Esophagus muscularis mucosa (tissue), 4 donors: ENCODE measurements around the gene ALPK3.

Source experiments
- EP300 ChIP-seq: sonication (generic); formaldehyde crosslinking; IDR thresholded peaks from one replicate; pipeline ENCODE4 v1.6.1; 2017; ENCODE audit warnings: antibody characterized with exemption
- POLR2A ChIP-seq: fragments of 450-650 bp; IDR thresholded peaks from one replicate; pipeline ENCODE4 v1.6.1; 2017; ENCODE audit warnings: antibody characterized with exemption, moderate library complexity, mild to moderate bottlenecking, low read depth
- POLR2AphosphoS5 ChIP-seq, 2 donors: sonication (generic); formaldehyde crosslinking; IDR thresholded peaks; one replicate each; pipeline ENCODE4 v1.6.1; 2017; ENCODE audit warnings: antibody characterized with exemption in 2 of 2
- TF ChIP-seq, protein P1 (sequence below), 3 experiments: fragments of 200-600 bp in 2 of 3; fragments of 450-650 bp in 1 of 3; sonication (generic) in 2 of 3; IDR thresholded peaks; one replicate each; pipeline ENCODE4 v1.5.1; 2017 to 2019; ENCODE audit warnings: antibody characterized with exemption in 3 of 3, mild to moderate bottlenecking in 2 of 3, moderate library complexity in 1 of 3

DNA sequence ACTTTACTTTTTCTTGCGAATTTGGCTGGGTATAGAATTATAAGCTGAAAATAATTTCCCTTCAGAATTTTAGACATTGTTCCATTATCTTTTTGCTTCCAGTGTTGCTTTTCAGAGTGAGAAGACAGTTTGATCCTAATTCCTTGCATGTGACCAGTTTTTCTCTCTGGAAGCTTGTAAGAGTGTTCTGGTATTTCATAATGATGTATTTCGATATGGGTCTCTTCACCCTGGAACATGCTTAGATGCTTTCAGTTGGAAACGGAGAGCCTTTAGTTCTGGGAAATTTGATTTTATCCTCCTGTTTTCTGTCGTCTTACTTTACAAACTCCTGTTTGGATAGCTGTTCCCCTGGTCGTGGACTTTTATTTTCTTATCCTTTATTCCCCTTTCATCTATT, 13.9 kb downstream of the ALPK3 start:
- TF ChIP-seq POLR2A (no peak), EP300 (no peak), POLR2AphosphoS5 (IDR thresholded peaks at IDR 0.05) (no peak)
- TF ChIP-seq, protein P1, sequence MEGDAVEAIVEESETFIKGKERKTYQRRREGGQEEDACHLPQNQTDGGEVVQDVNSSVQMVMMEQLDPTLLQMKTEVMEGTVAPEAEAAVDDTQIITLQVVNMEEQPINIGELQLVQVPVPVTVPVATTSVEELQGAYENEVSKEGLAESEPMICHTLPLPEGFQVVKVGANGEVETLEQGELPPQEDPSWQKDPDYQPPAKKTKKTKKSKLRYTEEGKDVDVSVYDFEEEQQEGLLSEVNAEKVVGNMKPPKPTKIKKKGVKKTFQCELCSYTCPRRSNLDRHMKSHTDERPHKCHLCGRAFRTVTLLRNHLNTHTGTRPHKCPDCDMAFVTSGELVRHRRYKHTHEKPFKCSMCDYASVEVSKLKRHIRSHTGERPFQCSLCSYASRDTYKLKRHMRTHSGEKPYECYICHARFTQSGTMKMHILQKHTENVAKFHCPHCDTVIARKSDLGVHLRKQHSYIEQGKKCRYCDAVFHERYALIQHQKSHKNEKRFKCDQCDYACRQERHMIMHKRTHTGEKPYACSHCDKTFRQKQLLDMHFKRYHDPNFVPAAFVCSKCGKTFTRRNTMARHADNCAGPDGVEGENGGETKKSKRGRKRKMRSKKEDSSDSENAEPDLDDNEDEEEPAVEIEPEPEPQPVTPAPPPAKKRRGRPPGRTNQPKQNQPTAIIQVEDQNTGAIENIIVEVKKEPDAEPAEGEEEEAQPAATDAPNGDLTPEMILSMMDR (IDR thresholded peaks at IDR 0.05): no peak
